ENCODE results near the gene NHS. TPM values are rescaled to one million over a fixed set of nuclear protein-coding genes. Genes with fewer than 3 reads are reported as not detected.

The NHS gene
- polyA plus RNA-seq, 1 donor (not counting 4 experiments of a cell fraction or from before 2014, with no cell fraction given): 5.4 TPM

DNA sequence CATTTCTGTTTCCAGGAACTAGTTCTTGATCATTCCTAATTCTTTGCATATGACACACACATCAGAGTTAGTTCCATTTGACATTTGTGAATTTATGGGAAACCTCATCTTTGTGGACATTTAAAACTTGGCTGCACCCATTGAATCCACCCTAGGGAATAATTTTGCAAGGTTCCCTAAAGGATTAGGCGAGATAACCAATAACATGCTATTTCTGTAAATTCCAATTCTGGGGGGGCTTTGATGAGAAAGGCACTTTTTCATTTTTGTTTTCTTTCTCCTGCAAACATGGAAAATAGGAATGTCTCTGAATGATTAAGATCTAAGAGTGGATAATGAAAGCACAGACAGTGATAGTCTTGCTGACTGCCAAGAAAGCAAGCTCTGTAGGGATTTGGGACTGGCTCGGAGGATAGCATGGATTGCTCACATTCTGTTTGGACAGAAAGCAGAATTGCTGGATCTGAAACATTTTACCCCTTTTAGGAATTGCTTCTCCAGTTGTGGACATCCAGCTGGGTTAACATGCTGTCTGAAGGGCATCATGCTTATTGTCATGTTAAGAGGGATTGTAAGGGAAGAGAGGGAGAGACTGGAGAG, 145.1 kb downstream of the NHS start:
- H3K4me2 ChIP-seq (ENCODE audit: control insufficient read depth, extremely low read depth, insufficient read depth, low read depth, low read length): no peak overlapping the region
- no peaks in the 10 kb centered on the region for H3K9me3 ChIP-seq (ENCODE audit: control insufficient read depth, low read depth, low read length)
- H3K36me3 ChIP-seq (ENCODE audit: control insufficient read depth in 2 of 2, extremely low read depth in 1 of 2, insufficient read depth in 2 of 2, low read length in 2 of 2): no peaks in the 10 kb centered on the region
- no peak overlapping the region for H3K4me3 ChIP-seq (ENCODE audit: control insufficient read depth in 2 of 3, extremely low read depth in 1 of 3, insufficient read depth in 2 of 3, low read depth in 1 of 3, low read length in 3 of 3)
- no peak overlapping the region for H3K27ac ChIP-seq (ENCODE audit: control insufficient read depth, insufficient read depth, low read length)
- H3K27me3 ChIP-seq (ENCODE audit: control insufficient read depth, extremely low read depth, insufficient read depth, low read length): no peaks in the 10 kb centered on the region
- peaks cover 8% of the 10 kb centered on the region for H3K79me2 ChIP-seq (ENCODE audit: control insufficient read depth, insufficient read depth, low read length)
- peaks cover 4% of the 10 kb centered on the region for H3K4me1 ChIP-seq (ENCODE audit: control insufficient read depth, extremely low read depth, insufficient read depth, low read length)
- no peak overlapping the region for H3K9ac ChIP-seq (ENCODE audit: control insufficient read depth, extremely low read depth, insufficient read depth, low read length)
- no peaks in the 10 kb centered on the region for H3K9me1 ChIP-seq (ENCODE audit: control insufficient read depth, extremely low read depth, insufficient read depth, low read length)
- TF ChIP-seq, protein P1, sequence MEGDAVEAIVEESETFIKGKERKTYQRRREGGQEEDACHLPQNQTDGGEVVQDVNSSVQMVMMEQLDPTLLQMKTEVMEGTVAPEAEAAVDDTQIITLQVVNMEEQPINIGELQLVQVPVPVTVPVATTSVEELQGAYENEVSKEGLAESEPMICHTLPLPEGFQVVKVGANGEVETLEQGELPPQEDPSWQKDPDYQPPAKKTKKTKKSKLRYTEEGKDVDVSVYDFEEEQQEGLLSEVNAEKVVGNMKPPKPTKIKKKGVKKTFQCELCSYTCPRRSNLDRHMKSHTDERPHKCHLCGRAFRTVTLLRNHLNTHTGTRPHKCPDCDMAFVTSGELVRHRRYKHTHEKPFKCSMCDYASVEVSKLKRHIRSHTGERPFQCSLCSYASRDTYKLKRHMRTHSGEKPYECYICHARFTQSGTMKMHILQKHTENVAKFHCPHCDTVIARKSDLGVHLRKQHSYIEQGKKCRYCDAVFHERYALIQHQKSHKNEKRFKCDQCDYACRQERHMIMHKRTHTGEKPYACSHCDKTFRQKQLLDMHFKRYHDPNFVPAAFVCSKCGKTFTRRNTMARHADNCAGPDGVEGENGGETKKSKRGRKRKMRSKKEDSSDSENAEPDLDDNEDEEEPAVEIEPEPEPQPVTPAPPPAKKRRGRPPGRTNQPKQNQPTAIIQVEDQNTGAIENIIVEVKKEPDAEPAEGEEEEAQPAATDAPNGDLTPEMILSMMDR (optimal IDR thresholded peaks at IDR 0.05 in 1 of 3, IDR thresholded peaks at IDR 0.05 in 1 of 3, conservative IDR thresholded peaks at IDR 0.05 in 1 of 3; ENCODE audit: extremely low read depth in 1 of 3, insufficient read depth in 2 of 3, low read length in 3 of 3): no peak
- no peak for TF ChIP-seq EZH2 (IDR thresholded peaks at IDR 0.05; ENCODE audit: low read length)
- no peaks in the 10 kb centered on the region for H4K20me1 ChIP-seq (ENCODE audit: control insufficient read depth, extremely low read depth, insufficient read depth, low read length)
- FAIRE-seq: no peak
- DNase-seq (ENCODE audit: low read depth, low spot score): no peak
- no peak overlapping the region for H2AFZ ChIP-seq (ENCODE audit: control insufficient read depth, low read length)
- dilution Hi-C loops (cut with MboI; ENCODE audit: extremely low pct_ligation_motif_present, low sequenced_read_pairs): no loop called here

DNA sequence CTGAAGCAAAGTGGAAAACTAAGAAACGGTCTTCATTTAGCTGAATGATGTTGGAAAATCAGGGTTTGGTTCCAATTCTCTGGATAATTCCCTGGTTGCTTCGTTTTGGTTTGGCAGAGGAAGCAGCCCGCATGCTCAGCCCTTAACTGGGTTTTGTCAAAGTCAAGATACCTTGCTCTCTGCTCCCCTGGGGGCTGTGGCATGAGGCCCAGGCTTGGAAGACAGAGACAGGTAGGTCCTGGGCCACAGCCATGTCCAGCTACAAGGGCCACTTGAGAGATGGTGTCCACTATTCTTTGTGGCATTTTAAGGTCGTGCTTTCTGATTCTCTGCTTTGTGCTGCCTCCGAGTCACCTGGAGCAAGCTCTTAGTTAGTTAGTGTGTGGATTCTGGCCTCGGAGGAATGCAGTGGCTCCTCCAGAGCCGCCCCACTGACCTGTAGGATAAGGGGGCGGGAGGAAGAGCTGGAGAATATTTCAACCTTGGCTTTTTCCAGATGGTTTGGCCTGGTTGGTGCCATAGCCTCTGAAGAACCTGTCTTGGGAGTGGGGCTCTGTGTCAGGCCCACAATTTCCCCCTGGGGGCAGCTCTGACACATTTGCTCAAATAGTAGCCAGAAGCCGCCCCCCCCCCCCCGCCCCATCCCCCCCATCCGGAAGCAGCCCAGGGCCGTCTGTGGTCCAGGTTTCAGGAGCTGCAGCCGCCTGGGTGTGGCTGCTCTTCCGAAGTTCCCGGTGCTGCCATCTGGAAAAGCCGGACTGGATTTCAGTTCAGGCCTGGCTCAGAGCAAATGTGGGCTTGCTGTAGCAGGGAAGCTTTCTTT, 147.1 kb downstream of the NHS start:
- Histone ChIP-seq H3K4me1 (ENCODE audit: control insufficient read depth, extremely low read depth, insufficient read depth, low read length) (peaks cover 6% of the 10 kb centered on the region), H3K9ac (ENCODE audit: control insufficient read depth, extremely low read depth, insufficient read depth, low read length) (no peak overlapping the region), H3K9me1 (ENCODE audit: control insufficient read depth, extremely low read depth, insufficient read depth, low read length) (no peaks in the 10 kb centered on the region), H2AFZ (ENCODE audit: control insufficient read depth, low read length) (no peak overlapping the region), H3K27me3 (ENCODE audit: control insufficient read depth, extremely low read depth, insufficient read depth, low read length) (no peaks in the 10 kb centered on the region), H3K36me3 (ENCODE audit: control insufficient read depth in 2 of 2, extremely low read depth in 1 of 2, insufficient read depth in 2 of 2, low read length in 2 of 2) (no peaks in the 10 kb centered on the region), H3K9me3 (ENCODE audit: control insufficient read depth, low read depth, low read length) (no peaks in the 10 kb centered on the region), H3K27ac (ENCODE audit: control insufficient read depth, insufficient read depth, low read length) (no peak overlapping the region), H4K20me1 (ENCODE audit: control insufficient read depth, extremely low read depth, insufficient read depth, low read length) (no peaks in the 10 kb centered on the region), H3K79me2 (ENCODE audit: control insufficient read depth, insufficient read depth, low read length) (peaks cover 13% of the 10 kb centered on the region), H3K4me2 (ENCODE audit: control insufficient read depth, extremely low read depth, insufficient read depth, low read depth, low read length) (no peak overlapping the region), H3K4me3 (ENCODE audit: control insufficient read depth in 2 of 3, extremely low read depth in 1 of 3, insufficient read depth in 2 of 3, low read depth in 1 of 3, low read length in 3 of 3) (no peak overlapping the region)
- TF ChIP-seq, protein P1 (optimal IDR thresholded peaks at IDR 0.05 in 1 of 3, IDR thresholded peaks at IDR 0.05 in 1 of 3, conservative IDR thresholded peaks at IDR 0.05 in 1 of 3; ENCODE audit: extremely low read depth in 1 of 3, insufficient read depth in 2 of 3, low read length in 3 of 3): no peak
- TF ChIP-seq EZH2 (IDR thresholded peaks at IDR 0.05; ENCODE audit: low read length): no peak
- FAIRE-seq (no peak), DNase-seq (ENCODE audit: low read depth, low spot score) (no peak)
- dilution Hi-C loops (cut with MboI; ENCODE audit: extremely low pct_ligation_motif_present, low sequenced_read_pairs): no loop called here
